Neural progenitor cell (in vitro differentiated cells): ENCODE measurements around the gene CELA2B. TPM values are rescaled to one million over a fixed set of nuclear protein-coding genes. Genes with fewer than 3 reads are reported as not detected.

Experiments
- DNase-seq: peaks from one replicate; pipeline ENCODE4 v3.0.0-alpha.2; 2016; ENCODE audit warnings: low spot score
- H2AFZ ChIP-seq: fragments of 200-600 bp; sonication (generic); replicated peaks from 2 replicates; pipeline ENCODE4 v1.6.1; 2016; ENCODE audit warnings: antibody characterized with exemption
- H3F3A ChIP-seq: fragments of 200-600 bp; sonication (generic); 2 replicates; pipeline ENCODE4 v1.6.1; 2016; ENCODE audit warnings: antibody characterized with exemption, low read depth
- H3K27ac ChIP-seq: fragments of 200-600 bp; sonication (generic); 2 replicates; pipeline ENCODE4 v1.5.1; 2016; ENCODE audit warnings: mild to moderate bottlenecking
- H3K27me3 ChIP-seq: fragments of 200-600 bp; sonication (generic); 2 replicates; pipeline ENCODE4 v1.6.1; 2016; ENCODE audit warnings: mild to moderate bottlenecking, moderate library complexity
- H3K36me3 ChIP-seq: fragments of 200-600 bp; sonication (generic); 2 replicates; pipeline ENCODE4 v1.5.1; 2016
- H3K4me1 ChIP-seq: fragments of 200-600 bp; sonication (generic); 2 replicates; pipeline ENCODE4 v1.6.1; 2016; ENCODE audit warnings: mixed run types
- H3K4me2 ChIP-seq: fragments of 200-600 bp; sonication (generic); 2 replicates; pipeline ENCODE4 v1.6.1; 2016
- H3K4me3 ChIP-seq: fragments of 200-600 bp; sonication (generic); 2 replicates; pipeline ENCODE4 v1.5.1; 2016
- H3K79me2 ChIP-seq: fragments of 200-600 bp; sonication (generic); 2 replicates; pipeline ENCODE4 v1.6.1; 2016; ENCODE audit warnings: low read depth
- H3K9ac ChIP-seq: fragments of 200-600 bp; sonication (generic); 2 replicates; pipeline ENCODE4 v1.6.1; 2016
- H3K9me3 ChIP-seq: fragments of 200-600 bp; sonication (generic); 2 replicates; pipeline ENCODE4 v1.5.1; 2016; ENCODE audit warnings: low read depth
- H4K20me1 ChIP-seq: fragments of 200-600 bp; sonication (generic); 2 replicates; pipeline ENCODE4 v1.6.1; 2016; ENCODE audit warnings: low read depth
- H3K27ac Mint-ChIP-seq: 3 replicates; pipeline ENCODE4 v1.8.0; 2021; ENCODE audit warnings: mixed read lengths
- H3K27me3 Mint-ChIP-seq: 2 replicates; pipeline ENCODE4 v1.8.0; 2022; ENCODE audit warnings: low read depth, mild to moderate bottlenecking, inconsistent platforms, moderate library complexity, mixed read lengths; ENCODE audit not compliant: insufficient read depth
- H3K36me3 Mint-ChIP-seq: 3 replicates; pipeline ENCODE4 v1.8.0; 2021; ENCODE audit warnings: mixed read lengths
- H3K4me1 Mint-ChIP-seq: 3 replicates; pipeline ENCODE4 v1.8.0; 2021; ENCODE audit warnings: mixed read lengths
- H3K4me3 Mint-ChIP-seq: 3 replicates; pipeline ENCODE4 v1.8.0; 2021; ENCODE audit warnings: mild to moderate bottlenecking, moderate library complexity, mixed read lengths
- H3K9me3 Mint-ChIP-seq: 3 replicates; pipeline ENCODE4 v1.8.0; 2020; ENCODE audit warnings: mixed read lengths
- CTCF ChIP-seq: fragments of 200-600 bp; sonication (generic); IDR thresholded peaks from 2 replicates; pipeline ENCODE4 v1.5.1; 2017; ENCODE audit warnings: antibody characterized with exemption, mild to moderate bottlenecking
- EZH2 ChIP-seq: fragments of 200-600 bp; sonication (generic); IDR thresholded peaks from 2 replicates; pipeline ENCODE4 v1.6.1; 2017; ENCODE audit warnings: antibody characterized with exemption, mild to moderate bottlenecking, moderate library complexity
- EZH2phosphoT487 ChIP-seq: fragments of 200-600 bp; sonication (generic); IDR thresholded peaks from 2 replicates; pipeline ENCODE4 v1.6.1; 2017; ENCODE audit warnings: antibody characterized with exemption
- total RNA-seq: library from RNA; depleted of rRNA; stranded (reverse); fragments of >200 nt; gene quantifications from 2 replicates; pipeline ENCODE4 v1.2.3, GENCODE V29; 2015; ENCODE audit warnings: low replicate concordance

Gene CELA2B
- total RNA-seq, 1 donor from 2014 or later, result not detected

- Histone ChIP-seq H3K27ac (no peak overlapping the region), H3K4me1 (no peaks in the 10 kb centered on the region), H3K79me2 (no peaks in the 10 kb centered on the region), H3K27me3 (no peaks in the 10 kb centered on the region), H3K4me3 (no peak overlapping the region), H4K20me1 (no peaks in the 10 kb centered on the region), H3K4me2 (no peak overlapping the region), H3K36me3 (no peaks in the 10 kb centered on the region), H3F3A (no peaks in the 10 kb centered on the region), H3K9me3 (no peaks in the 10 kb centered on the region), H2AFZ (no peak overlapping the region), H3K9ac (no peak overlapping the region)
- no peak overlapping the region for H3K4me3 Mint-ChIP-seq
- H3K27ac Mint-ChIP-seq, result no peak overlapping the region
- H3K36me3 Mint-ChIP-seq, result no peaks in the 10 kb centered on the region
- peaks cover 16% of the 10 kb centered on the region for H3K4me1 Mint-ChIP-seq
- H3K9me3 Mint-ChIP-seq, result no peaks in the 10 kb centered on the region
- peaks cover 12% of the 10 kb centered on the region for H3K27me3 Mint-ChIP-seq
- TF ChIP-seq EZH2, result no peak
- TF ChIP-seq EZH2phosphoT487, result no peak
- DNase-seq, result no peak
These were observed 22.9 kb upstream of the CELA2B start for GRCh38 chr1:15452866-15453571.

GRCh38 chr1:15453734-15454133, 22.2 kb upstream of the CELA2B start:
- Mint-ChIP-seq H3K4me1 (peaks cover 16% of the 10 kb centered on the region), H3K27me3 (peaks cover 12% of the 10 kb centered on the region), H3K4me3 (no peak overlapping the region), H3K9me3 (no peaks in the 10 kb centered on the region), H3K27ac (no peak overlapping the region), H3K36me3 (no peaks in the 10 kb centered on the region)
- Histone ChIP-seq H2AFZ (no peak overlapping the region), H3K4me1 (no peaks in the 10 kb centered on the region), H4K20me1 (no peaks in the 10 kb centered on the region), H3K79me2 (no peaks in the 10 kb centered on the region), H3K27me3 (no peaks in the 10 kb centered on the region), H3F3A (no peaks in the 10 kb centered on the region), H3K27ac (no peak overlapping the region), H3K4me3 (no peak overlapping the region), H3K9ac (no peak overlapping the region), H3K9me3 (no peaks in the 10 kb centered on the region), H3K36me3 (no peaks in the 10 kb centered on the region), H3K4me2 (no peak overlapping the region)
- TF ChIP-seq EZH2phosphoT487 (no peak), CTCF (no peak), EZH2 (no peak)
- DNase-seq, result no peak

- Histone ChIP-seq H3K27ac (no peak overlapping the region), H3F3A (no peaks in the 10 kb centered on the region), H3K4me1 (no peaks in the 10 kb centered on the region), H3K4me2 (no peak overlapping the region), H2AFZ (no peak overlapping the region), H3K9ac (no peak overlapping the region), H4K20me1 (no peaks in the 10 kb centered on the region), H3K79me2 (no peaks in the 10 kb centered on the region), H3K36me3 (no peaks in the 10 kb centered on the region), H3K27me3 (no peaks in the 10 kb centered on the region), H3K4me3 (no peak overlapping the region), H3K9me3 (no peaks in the 10 kb centered on the region)
- H3K36me3 Mint-ChIP-seq, result no peaks in the 10 kb centered on the region
- no peak for TF ChIP-seq EZH2phosphoT487
- TF ChIP-seq CTCF, result no peak
- TF ChIP-seq EZH2, result no peak
- H3K4me1 Mint-ChIP-seq, result peaks cover 16% of the 10 kb centered on the region
- no peaks in the 10 kb centered on the region for H3K9me3 Mint-ChIP-seq
- H3K27ac Mint-ChIP-seq, result no peak overlapping the region
- no peak for DNase-seq
- H3K27me3 Mint-ChIP-seq, result peaks cover 12% of the 10 kb centered on the region
- H3K4me3 Mint-ChIP-seq, result no peak overlapping the region
These were observed 21.6 kb upstream of the CELA2B start for GRCh38 chr1:15454256-15454655.

GRCh38 chr1:15455522-15455921, 20.4 kb upstream of the CELA2B start:
- no peaks in the 10 kb centered on the region for H3K36me3 ChIP-seq
- H3K27me3 ChIP-seq, result no peaks in the 10 kb centered on the region
- Mint-ChIP-seq H3K27me3 (peaks cover 10% of the 10 kb centered on the region), H3K4me1 (peaks cover 24% of the 10 kb centered on the region), H3K4me3 (no peak overlapping the region), H3K27ac (peak overlapping the region; percentile 10), H3K36me3 (no peaks in the 10 kb centered on the region), H3K9me3 (no peaks in the 10 kb centered on the region)
- H4K20me1 ChIP-seq, result no peaks in the 10 kb centered on the region
- H3K4me3 ChIP-seq, result no peak overlapping the region
- H3K9ac ChIP-seq, result no peak overlapping the region
- H3K79me2 ChIP-seq, result no peaks in the 10 kb centered on the region
- H3K4me2 ChIP-seq, result no peak overlapping the region
- H3K4me1 ChIP-seq, result no peaks in the 10 kb centered on the region
- no peaks in the 10 kb centered on the region for H3K9me3 ChIP-seq
- DNase-seq, result no peak
- no peaks in the 10 kb centered on the region for H3F3A ChIP-seq
- H2AFZ ChIP-seq, result no peak overlapping the region
- H3K27ac ChIP-seq, result no peak overlapping the region
- TF ChIP-seq EZH2 (no peak), EZH2phosphoT487 (no peak), CTCF (no peak)
